HG02588 (cell line): ENCODE results near the gene CTNNA3.

ENCODE experiments used
- ATAC-seq: cut with Tn5 transposase; IDR thresholded peaks from one replicate; pipeline ENCODE4 v1.9.1; 2021; ENCODE audit warnings: mild to moderate bottlenecking, moderate library complexity; ENCODE audit not compliant: unreplicated experiment

CTNNA3 gene

GRCh38 chr10:67386260-67386659, 309.7 kb downstream of the CTNNA3 start:
- ATAC-seq: no peak

- no peak for ATAC-seq
Observed at GRCh38 chr10:67385566-67385965, 310.4 kb downstream of the CTNNA3 start.

GRCh38 chr10:67385089-67385488, 310.9 kb downstream of the CTNNA3 start:
- ATAC-seq: peak; percentile 62

- no peak for ATAC-seq
Observed at GRCh38 chr10:67331121-67331910, 364.7 kb downstream of the CTNNA3 start.

- ATAC-seq: no peak
Observed at GRCh38 chr10:67327626-67328535, 368.1 kb downstream of the CTNNA3 start.

- ATAC-seq: no peak
Observed at GRCh38 chr10:67319976-67320375, 376.0 kb downstream of the CTNNA3 start.

- no peak for ATAC-seq
Observed at GRCh38 chr10:67308912-67309311, 387.1 kb downstream of the CTNNA3 start.

GRCh38 chr10:67306588-67307205, 389.3 kb downstream of the CTNNA3 start:
- no peak for ATAC-seq

- ATAC-seq: no peak
Observed at GRCh38 chr10:67302701-67303100, 393.3 kb downstream of the CTNNA3 start.

GRCh38 chr10:67299761-67300160, 396.2 kb downstream of the CTNNA3 start:
- ATAC-seq: no peak

GRCh38 chr10:67297637-67298181, 398.3 kb downstream of the CTNNA3 start:
- ATAC-seq: no peak

- ATAC-seq: no peak
Observed at GRCh38 chr10:67296926-67297325, 399.1 kb downstream of the CTNNA3 start.

GRCh38 chr10:67288688-67289410, 407.1 kb downstream of the CTNNA3 start:
- no peak for ATAC-seq

- no peak for ATAC-seq
Observed at GRCh38 chr10:67284589-67284988, 411.4 kb downstream of the CTNNA3 start.

GRCh38 chr10:67282871-67283270, 413.1 kb downstream of the CTNNA3 start:
- no peak for ATAC-seq

- no peak for ATAC-seq
Observed at GRCh38 chr10:67280405-67280804, 415.6 kb downstream of the CTNNA3 start.

- ATAC-seq: no peak
Observed at GRCh38 chr10:67277402-67277801, 418.6 kb downstream of the CTNNA3 start.

GRCh38 chr10:67269828-67270227, 426.2 kb downstream of the CTNNA3 start:
- ATAC-seq: no peak

GRCh38 chr10:67268146-67268545, 427.8 kb downstream of the CTNNA3 start:
- ATAC-seq: no peak

GRCh38 chr10:67262675-67263074, 433.3 kb downstream of the CTNNA3 start:
- no peak for ATAC-seq
